ENCODE data around the gene ZNF710.

DNA sequence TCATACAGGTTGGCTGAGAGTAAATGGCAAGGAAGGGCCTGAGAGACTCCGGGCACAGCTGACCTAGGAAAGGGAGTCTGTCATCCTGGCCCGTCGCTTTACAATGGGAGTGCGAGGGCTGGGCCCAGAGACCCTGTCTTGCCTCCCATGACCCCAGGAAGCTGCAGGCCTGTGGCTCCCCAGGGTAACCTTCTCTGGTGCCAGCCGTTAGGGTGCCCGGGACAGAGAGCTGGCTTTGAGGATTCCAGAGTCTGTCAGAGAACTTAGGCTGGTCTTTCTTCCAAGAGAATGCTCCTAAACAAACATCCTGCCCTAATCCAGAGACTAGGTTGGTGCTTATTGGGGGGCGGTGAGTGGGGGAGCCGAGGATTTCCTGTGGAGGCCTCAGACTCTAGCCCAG lies 18.5 kb downstream of the ZNF710 start:
- TF ChIP-seq EP300 (IDR thresholded peaks at IDR 0.05; ENCODE audit: low read depth) = no peak
- no peak for TF ChIP-seq POLR2A (IDR thresholded peaks at IDR 0.05)
